Measurements from ENCODE around the gene NPM3. TPM values are rescaled to one million over a fixed set of nuclear protein-coding genes. Genes with fewer than 3 reads are reported as not detected.

The NPM3 gene
- total RNA-seq, 1 donor from 2014 or later = 64.8 TPM

DNA sequence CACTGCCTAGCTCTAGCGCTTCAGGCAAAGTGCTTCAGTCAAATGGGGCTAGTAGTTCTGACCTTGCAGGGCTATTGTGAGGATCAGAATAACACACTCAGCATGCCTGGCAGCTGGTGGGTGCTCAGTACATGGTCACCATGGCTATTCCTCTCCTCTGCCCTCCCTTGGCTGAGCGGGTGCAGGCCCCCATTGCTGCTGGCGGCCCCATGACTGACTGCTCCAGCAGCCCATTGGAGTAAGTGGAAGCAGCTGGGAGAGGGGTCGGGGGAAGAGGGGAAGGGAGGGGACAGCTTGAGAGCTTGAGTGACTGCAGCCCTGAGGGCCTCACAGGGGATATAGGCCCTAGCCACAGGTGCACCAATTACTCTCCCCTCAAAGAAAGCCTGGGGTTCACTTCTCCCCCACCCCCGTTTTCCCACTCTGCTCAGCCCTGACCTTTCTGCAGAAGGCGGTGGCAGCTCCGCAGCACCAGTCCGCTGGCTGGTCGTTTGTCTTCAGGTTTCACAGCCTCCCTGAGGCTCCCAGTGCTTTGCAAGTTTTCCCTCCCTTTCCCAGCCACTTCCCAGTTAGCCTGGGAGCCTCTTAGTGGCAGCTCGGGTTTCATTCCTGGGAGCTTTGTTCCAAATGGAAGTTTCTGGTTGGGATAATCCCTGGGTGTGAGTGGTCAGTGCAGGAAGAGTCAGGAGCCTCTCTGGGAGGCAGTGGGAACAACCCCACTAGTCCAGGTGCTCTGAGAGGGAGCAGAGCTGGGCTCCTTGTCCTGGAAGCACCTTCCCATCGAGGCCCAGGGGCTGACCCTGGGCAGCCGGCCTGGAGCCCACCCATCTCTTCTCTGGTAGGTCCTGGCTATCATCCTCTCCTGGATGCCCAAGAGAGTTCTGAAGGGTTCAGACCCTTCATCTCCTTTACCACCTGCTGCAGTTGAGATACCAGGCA is 23.7 kb downstream of the NPM3 start:
- Mint-ChIP-seq H3K4me1 (no peaks in the 10 kb centered on the region), H3K4me3 (no peak overlapping the region), H3K36me3 (ENCODE audit: low read depth) (no peaks in the 10 kb centered on the region), H3K27me3 (ENCODE audit: low read depth) (peaks cover 87% of the 10 kb centered on the region), H3K9me3 (no peaks in the 10 kb centered on the region), H3K27ac (ENCODE audit: unreplicated experiment) (no peak overlapping the region)
- TF ChIP-seq CTCF (conservative IDR thresholded peaks at IDR 0.05) = no peak
- no peak for DNase-seq (ENCODE audit: low read depth, low spot score)

DNA sequence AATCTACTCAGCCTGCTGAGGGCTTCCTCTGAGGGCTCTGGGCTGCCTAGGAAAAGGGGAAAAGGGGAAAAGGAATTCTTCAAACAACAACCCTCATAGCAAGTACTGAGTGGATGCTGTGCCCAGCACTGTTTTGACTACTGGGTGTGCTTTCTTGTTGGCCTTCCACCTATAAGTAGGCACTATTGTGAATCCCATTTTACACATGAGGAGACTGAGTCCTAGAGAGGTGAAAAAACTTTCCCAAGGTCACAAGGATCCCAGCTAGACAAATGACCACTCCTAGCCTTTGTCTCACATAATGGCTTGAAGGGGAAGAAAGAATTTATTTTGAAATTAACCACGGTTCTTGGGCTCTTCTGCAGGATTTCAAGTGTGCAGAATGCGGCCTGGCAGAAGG is 24.4 kb downstream of the NPM3 start:
- Mint-ChIP-seq H3K36me3 (ENCODE audit: low read depth) (no peaks in the 10 kb centered on the region), H3K9me3 (no peaks in the 10 kb centered on the region), H3K27ac (ENCODE audit: unreplicated experiment) (no peak overlapping the region), H3K4me1 (no peaks in the 10 kb centered on the region), H3K4me3 (no peak overlapping the region), H3K27me3 (ENCODE audit: low read depth) (peaks cover 89% of the 10 kb centered on the region)
- no peak for TF ChIP-seq CTCF (conservative IDR thresholded peaks at IDR 0.05)
- no peak for DNase-seq (ENCODE audit: low read depth, low spot score)

- Mint-ChIP-seq H3K36me3 (ENCODE audit: low read depth) (no peaks in the 10 kb centered on the region), H3K4me3 (no peak overlapping the region), H3K27me3 (ENCODE audit: low read depth) (peaks cover 76% of the 10 kb centered on the region), H3K4me1 (peaks cover 18% of the 10 kb centered on the region), H3K9me3 (no peaks in the 10 kb centered on the region), H3K27ac (ENCODE audit: unreplicated experiment) (no peak overlapping the region)
- no peak for DNase-seq (ENCODE audit: low read depth, low spot score)
- TF ChIP-seq CTCF (conservative IDR thresholded peaks at IDR 0.05) = no peak
Measured at GRCh38 chr10:101752241-101752640, 31.0 kb downstream of the NPM3 start.

DNA sequence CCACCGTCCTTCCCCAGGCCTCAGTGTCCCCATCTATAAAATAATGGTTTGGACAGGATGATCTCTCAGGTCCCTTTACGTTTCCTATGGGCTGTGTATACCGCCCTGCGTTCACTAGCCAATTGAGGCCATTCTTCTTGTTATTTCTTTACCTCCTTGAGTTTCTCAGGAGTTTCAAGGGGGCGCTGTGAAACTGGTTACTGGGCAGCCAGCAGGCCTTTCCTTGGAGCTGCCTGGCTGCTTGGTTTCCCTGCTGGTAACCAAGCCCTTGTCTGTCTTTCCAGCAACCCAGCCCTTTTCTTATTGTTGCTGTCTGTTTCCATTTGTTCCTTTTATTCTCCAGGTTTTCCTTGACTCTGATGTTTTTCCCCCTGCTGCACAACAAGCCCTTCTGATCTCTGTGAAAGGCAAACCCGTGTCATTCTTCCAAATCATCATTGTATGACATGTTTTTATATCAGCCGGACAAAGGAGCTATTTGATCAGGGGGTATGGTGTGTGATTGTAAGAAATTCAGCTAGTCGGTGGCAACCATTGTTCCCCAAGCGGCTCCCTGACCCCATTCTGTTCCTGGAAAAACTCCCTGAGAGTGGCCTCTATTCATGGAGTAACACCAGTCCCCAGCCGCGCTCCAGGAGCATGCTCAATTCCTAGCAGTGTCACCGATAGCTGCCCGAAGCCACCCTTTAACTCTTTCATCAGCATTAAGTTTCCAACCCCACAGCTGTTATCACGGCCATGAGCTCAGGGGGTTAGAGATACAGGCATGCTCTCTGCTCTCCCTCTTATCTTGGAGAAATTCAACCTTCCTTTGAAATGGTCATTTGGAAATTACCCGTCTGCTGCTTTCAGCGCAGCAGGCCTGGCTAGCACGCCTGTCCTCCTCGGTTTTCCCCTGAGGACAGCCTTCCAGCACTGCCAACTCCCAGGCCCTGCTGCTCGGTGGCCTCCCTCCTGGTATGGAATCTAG is 33.9 kb downstream of the NPM3 start:
- TF ChIP-seq CTCF (conservative IDR thresholded peaks at IDR 0.05) = no peak
- H3K4me3 Mint-ChIP-seq = peak overlapping the region; percentile 10
- H3K27me3 Mint-ChIP-seq (ENCODE audit: low read depth) = peaks cover 72% of the 10 kb centered on the region
- DNase-seq (ENCODE audit: low read depth, low spot score) = peak; percentile 49
- H3K27ac Mint-ChIP-seq (ENCODE audit: unreplicated experiment) = peak overlapping the region; percentile 21
- H3K36me3 Mint-ChIP-seq (ENCODE audit: low read depth) = no peaks in the 10 kb centered on the region
- H3K4me1 Mint-ChIP-seq = peaks cover 18% of the 10 kb centered on the region
- H3K9me3 Mint-ChIP-seq = no peaks in the 10 kb centered on the region

GRCh38 chr10:101748496-101748895 is 34.8 kb downstream of the NPM3 start:
- Mint-ChIP-seq H3K9me3 (no peaks in the 10 kb centered on the region), H3K27ac (ENCODE audit: unreplicated experiment) (no peak overlapping the region), H3K4me1 (peaks cover 18% of the 10 kb centered on the region), H3K4me3 (no peak overlapping the region), H3K36me3 (ENCODE audit: low read depth) (no peaks in the 10 kb centered on the region), H3K27me3 (ENCODE audit: low read depth) (peaks cover 71% of the 10 kb centered on the region)
- no peak for DNase-seq (ENCODE audit: low read depth, low spot score)
- no peak for TF ChIP-seq CTCF (conservative IDR thresholded peaks at IDR 0.05)

Data from neural crest cell (in vitro differentiated cells).